ENCODE results near the gene ZNF365.

ZNF365 gene

GRCh38 chr10:62373995-62374861, at the start of gene ZNF365:
Gene ZNF365, plus strand, starts transcription at chr10:62374369. Its CDS starts 1,825 bp downstream, at chr10:62376194.
- peak; percentile 84 for ATAC-seq
- TF ChIP-seq PPARA (CRISPR knock-in tag; IDR thresholded peaks at IDR 0.05; ENCODE audit: borderline replicate concordance) (no peak), POU6F1 (CRISPR knock-in tag; IDR thresholded peaks at IDR 0.05; ENCODE audit: borderline replicate concordance, low read depth) (no peak), ESRRG (CRISPR knock-in tag; IDR thresholded peaks at IDR 0.05) (no peak), CSRNP3 (CRISPR knock-in tag; IDR thresholded peaks at IDR 0.05) (no peak), ZFP30 (CRISPR knock-in tag; IDR thresholded peaks at IDR 0.05) (no peak)

DNA sequence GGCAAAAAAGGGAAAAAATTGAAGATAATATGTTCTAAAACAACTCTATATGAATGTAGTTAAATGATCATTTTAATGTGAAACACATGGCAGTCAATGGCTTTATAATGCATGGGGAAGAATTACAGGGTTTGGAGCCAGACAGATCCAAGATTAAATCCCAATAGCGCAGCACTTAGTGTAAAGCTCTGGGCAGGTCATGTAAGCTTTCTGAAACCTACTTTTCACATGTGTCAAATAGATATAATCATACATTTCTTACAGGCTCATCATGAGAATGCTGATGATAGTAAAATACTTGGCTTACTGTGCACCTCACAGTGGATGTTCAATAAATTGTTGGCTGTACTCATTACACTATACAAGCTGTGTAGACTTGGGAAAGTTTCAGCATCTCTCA, 48.0 kb upstream of the ZNF365 start:
- TF ChIP-seq ZFP30 (CRISPR knock-in tag; IDR thresholded peaks at IDR 0.05): no peak
- TF ChIP-seq, protein P1, sequence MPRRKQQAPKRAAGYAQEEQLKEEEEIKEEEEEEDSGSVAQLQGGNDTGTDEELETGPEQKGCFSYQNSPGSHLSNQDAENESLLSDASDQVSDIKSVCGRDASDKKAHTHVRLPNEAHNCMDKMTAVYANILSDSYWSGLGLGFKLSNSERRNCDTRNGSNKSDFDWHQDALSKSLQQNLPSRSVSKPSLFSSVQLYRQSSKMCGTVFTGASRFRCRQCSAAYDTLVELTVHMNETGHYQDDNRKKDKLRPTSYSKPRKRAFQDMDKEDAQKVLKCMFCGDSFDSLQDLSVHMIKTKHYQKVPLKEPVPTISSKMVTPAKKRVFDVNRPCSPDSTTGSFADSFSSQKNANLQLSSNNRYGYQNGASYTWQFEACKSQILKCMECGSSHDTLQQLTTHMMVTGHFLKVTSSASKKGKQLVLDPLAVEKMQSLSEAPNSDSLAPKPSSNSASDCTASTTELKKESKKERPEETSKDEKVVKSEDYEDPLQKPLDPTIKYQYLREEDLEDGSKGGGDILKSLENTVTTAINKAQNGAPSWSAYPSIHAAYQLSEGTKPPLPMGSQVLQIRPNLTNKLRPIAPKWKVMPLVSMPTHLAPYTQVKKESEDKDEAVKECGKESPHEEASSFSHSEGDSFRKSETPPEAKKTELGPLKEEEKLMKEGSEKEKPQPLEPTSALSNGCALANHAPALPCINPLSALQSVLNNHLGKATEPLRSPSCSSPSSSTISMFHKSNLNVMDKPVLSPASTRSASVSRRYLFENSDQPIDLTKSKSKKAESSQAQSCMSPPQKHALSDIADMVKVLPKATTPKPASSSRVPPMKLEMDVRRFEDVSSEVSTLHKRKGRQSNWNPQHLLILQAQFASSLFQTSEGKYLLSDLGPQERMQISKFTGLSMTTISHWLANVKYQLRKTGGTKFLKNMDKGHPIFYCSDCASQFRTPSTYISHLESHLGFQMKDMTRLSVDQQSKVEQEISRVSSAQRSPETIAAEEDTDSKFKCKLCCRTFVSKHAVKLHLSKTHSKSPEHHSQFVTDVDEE (CRISPR knock-in tag; IDR thresholded peaks at IDR 0.05): peak; percentile 38; the same call in 1 of the 2 replicates
- no peak for TF ChIP-seq CSRNP3 (CRISPR knock-in tag; IDR thresholded peaks at IDR 0.05)
- TF ChIP-seq TCF4 (CRISPR knock-in tag; IDR thresholded peaks at IDR 0.05; ENCODE audit: borderline replicate concordance): peak; percentile 65
- TF ChIP-seq ZC3H10 (CRISPR knock-in tag; IDR thresholded peaks at IDR 0.05): no peak
- TF ChIP-seq RARB (CRISPR knock-in tag; IDR thresholded peaks at IDR 0.05): no peak
- TF ChIP-seq TOX (CRISPR knock-in tag; IDR thresholded peaks at IDR 0.05; ENCODE audit: borderline replicate concordance): no peak
- no peak for TF ChIP-seq PPARA (CRISPR knock-in tag; IDR thresholded peaks at IDR 0.05; ENCODE audit: borderline replicate concordance)
- no peak for TF ChIP-seq ZFP3 (CRISPR knock-in tag; IDR thresholded peaks at IDR 0.05)
- peak; percentile 31; the same call in 1 of the 3 replicates for ATAC-seq

GRCh38 chr10:62327885-62328284, 46.3 kb upstream of the ZNF365 start:
- TF ChIP-seq, protein P2, sequence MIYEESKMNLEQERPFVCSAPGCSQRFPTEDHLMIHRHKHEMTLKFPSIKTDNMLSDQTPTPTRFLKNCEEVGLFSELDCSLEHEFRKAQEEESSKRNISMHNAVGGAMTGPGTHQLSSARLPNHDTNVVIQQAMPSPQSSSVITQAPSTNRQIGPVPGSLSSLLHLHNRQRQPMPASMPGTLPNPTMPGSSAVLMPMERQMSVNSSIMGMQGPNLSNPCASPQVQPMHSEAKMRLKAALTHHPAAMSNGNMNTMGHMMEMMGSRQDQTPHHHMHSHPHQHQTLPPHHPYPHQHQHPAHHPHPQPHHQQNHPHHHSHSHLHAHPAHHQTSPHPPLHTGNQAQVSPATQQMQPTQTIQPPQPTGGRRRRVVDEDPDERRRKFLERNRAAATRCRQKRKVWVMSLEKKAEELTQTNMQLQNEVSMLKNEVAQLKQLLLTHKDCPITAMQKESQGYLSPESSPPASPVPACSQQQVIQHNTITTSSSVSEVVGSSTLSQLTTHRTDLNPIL (CRISPR knock-in tag; IDR thresholded peaks at IDR 0.05; ENCODE audit: low read depth): no peak
- TF ChIP-seq ESRRG (CRISPR knock-in tag; IDR thresholded peaks at IDR 0.05) (no peak), ZNF8 (CRISPR knock-in tag; IDR thresholded peaks at IDR 0.05) (no peak), POU6F1 (CRISPR knock-in tag; IDR thresholded peaks at IDR 0.05; ENCODE audit: borderline replicate concordance, low read depth) (no peak), ISL1 (CRISPR knock-in tag; IDR thresholded peaks at IDR 0.05) (no peak), ARNTL (CRISPR knock-in tag; IDR thresholded peaks at IDR 0.05; ENCODE audit: borderline replicate concordance, low read depth) (no peak), ZC3H10 (CRISPR knock-in tag; IDR thresholded peaks at IDR 0.05) (no peak), ZFP30 (CRISPR knock-in tag; IDR thresholded peaks at IDR 0.05) (no peak), TCF4 (CRISPR knock-in tag; IDR thresholded peaks at IDR 0.05; ENCODE audit: borderline replicate concordance) (no peak), CSRNP3 (CRISPR knock-in tag; IDR thresholded peaks at IDR 0.05) (no peak), ZNF565 (CRISPR knock-in tag; conservative IDR thresholded peaks at IDR 0.05; ENCODE audit: low read depth) (no peak), TOX (CRISPR knock-in tag; IDR thresholded peaks at IDR 0.05; ENCODE audit: borderline replicate concordance) (no peak), SNAI2 (CRISPR knock-in tag; IDR thresholded peaks at IDR 0.05) (no peak), ZNF70 (CRISPR knock-in tag; IDR thresholded peaks at IDR 0.05) (no peak)
- TF ChIP-seq, protein P3, sequence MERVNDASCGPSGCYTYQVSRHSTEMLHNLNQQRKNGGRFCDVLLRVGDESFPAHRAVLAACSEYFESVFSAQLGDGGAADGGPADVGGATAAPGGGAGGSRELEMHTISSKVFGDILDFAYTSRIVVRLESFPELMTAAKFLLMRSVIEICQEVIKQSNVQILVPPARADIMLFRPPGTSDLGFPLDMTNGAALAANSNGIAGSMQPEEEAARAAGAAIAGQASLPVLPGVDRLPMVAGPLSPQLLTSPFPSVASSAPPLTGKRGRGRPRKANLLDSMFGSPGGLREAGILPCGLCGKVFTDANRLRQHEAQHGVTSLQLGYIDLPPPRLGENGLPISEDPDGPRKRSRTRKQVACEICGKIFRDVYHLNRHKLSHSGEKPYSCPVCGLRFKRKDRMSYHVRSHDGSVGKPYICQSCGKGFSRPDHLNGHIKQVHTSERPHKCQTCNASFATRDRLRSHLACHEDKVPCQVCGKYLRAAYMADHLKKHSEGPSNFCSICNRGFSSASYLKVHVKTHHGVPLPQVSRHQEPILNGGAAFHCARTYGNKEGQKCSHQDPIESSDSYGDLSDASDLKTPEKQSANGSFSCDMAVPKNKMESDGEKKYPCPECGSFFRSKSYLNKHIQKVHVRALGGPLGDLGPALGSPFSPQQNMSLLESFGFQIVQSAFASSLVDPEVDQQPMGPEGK (CRISPR knock-in tag; IDR thresholded peaks at IDR 0.05; ENCODE audit: borderline replicate concordance): no peak
- ATAC-seq: no peak
